Measurements from ENCODE around the gene ARID3A.

ARID3A gene

GRCh38 chr19:917323-918151 lies 8.3 kb upstream of the ARID3A start, which contains the start of gene KISS1R:
TSS of gene KISS1R (plus strand) at chr19:917333. CDS start at chr19:917503, 170 bp downstream.
- peaks cover 65% of the 10 kb centered on the region for H3K27me3 Mint-ChIP-seq (ENCODE audit: low read depth, poor library complexity)
- H3K4me3 Mint-ChIP-seq = peak within 1 kb of the TSS; percentile 40
- no peaks in the 10 kb centered on the region for H3K36me3 Mint-ChIP-seq (ENCODE audit: low read depth)
- H3K27ac Mint-ChIP-seq = no peak within 1 kb of the TSS
- H3K4me1 Mint-ChIP-seq = peaks cover 5% of the 10 kb centered on the region
- DNase-seq = peak; percentile 72
- TF ChIP-seq CTCF (IDR thresholded peaks at IDR 0.05) = peak; percentile 57
- H3K9me3 Mint-ChIP-seq = no peaks in the 10 kb centered on the region

- no peak for TF ChIP-seq CTCF (IDR thresholded peaks at IDR 0.05)
- DNase-seq = no peak
- Mint-ChIP-seq H3K4me1 (peaks cover 6% of the 10 kb centered on the region), H3K27ac (no peak overlapping the region), H3K36me3 (ENCODE audit: low read depth) (no peaks in the 10 kb centered on the region), H3K27me3 (ENCODE audit: low read depth, poor library complexity) (peaks cover 65% of the 10 kb centered on the region), H3K9me3 (no peaks in the 10 kb centered on the region), H3K4me3 (no peak overlapping the region)
These were observed 7.7 kb upstream of the ARID3A start for GRCh38 chr19:918152-918437.

- TF ChIP-seq CTCF (IDR thresholded peaks at IDR 0.05) = no peak
- DNase-seq = peak; percentile 38
- H3K4me1 Mint-ChIP-seq = peaks cover 11% of the 10 kb centered on the region
- H3K4me3 Mint-ChIP-seq = no peak overlapping the region
- H3K36me3 Mint-ChIP-seq (ENCODE audit: low read depth) = no peaks in the 10 kb centered on the region
- H3K27me3 Mint-ChIP-seq (ENCODE audit: low read depth, poor library complexity) = peaks cover 65% of the 10 kb centered on the region
- no peaks in the 10 kb centered on the region for H3K9me3 Mint-ChIP-seq
- H3K27ac Mint-ChIP-seq = no peak overlapping the region
These were observed 7.2 kb upstream of the ARID3A start for GRCh38 chr19:918481-919198.

GRCh38 chr19:919199-920050 lies 6.4 kb upstream of the ARID3A start:
- no peak overlapping the region for H3K27ac Mint-ChIP-seq

More at GRCh38 chr19:919199-920050, 6.4 kb upstream of the ARID3A start:
- no peak for DNase-seq
- H3K9me3 Mint-ChIP-seq = no peaks in the 10 kb centered on the region
- H3K4me1 Mint-ChIP-seq = peaks cover 11% of the 10 kb centered on the region
- TF ChIP-seq CTCF (IDR thresholded peaks at IDR 0.05) = no peak
- H3K36me3 Mint-ChIP-seq (ENCODE audit: low read depth) = no peaks in the 10 kb centered on the region
- H3K4me3 Mint-ChIP-seq = no peak overlapping the region
- peaks cover 61% of the 10 kb centered on the region for H3K27me3 Mint-ChIP-seq (ENCODE audit: low read depth, poor library complexity)
